Central memory CD4-positive, alpha-beta T cell (primary cell): ENCODE results near the gene MEGF11.

Experiments
- DNase-seq: peaks from one replicate; pipeline ENCODE4 v3.0.0; 2022

MEGF11 gene

GRCh38 chr15:66084704-66085103, 168.8 kb downstream of the MEGF11 start:
- no peak for DNase-seq

GRCh38 chr15:66080717-66081398, 172.7 kb downstream of the MEGF11 start:
- no peak for DNase-seq

- no peak for DNase-seq
Measured at GRCh38 chr15:66078929-66079275, 174.6 kb downstream of the MEGF11 start.

- no peak for DNase-seq
Measured at GRCh38 chr15:66078196-66078928, 175.2 kb downstream of the MEGF11 start.

GRCh38 chr15:66077320-66077663, 176.3 kb downstream of the MEGF11 start:
- DNase-seq, result no peak

- no peak for DNase-seq
Measured at GRCh38 chr15:66076591-66077319, 176.8 kb downstream of the MEGF11 start.

GRCh38 chr15:66075947-66076346, 177.6 kb downstream of the MEGF11 start:
- DNase-seq, result no peak

GRCh38 chr15:66072616-66073361, 180.8 kb downstream of the MEGF11 start:
- DNase-seq, result no peak

GRCh38 chr15:66071921-66072295, 181.6 kb downstream of the MEGF11 start:
- no peak for DNase-seq

GRCh38 chr15:66071160-66071920, 182.2 kb downstream of the MEGF11 start:
- DNase-seq, result no peak

- no peak for DNase-seq
Measured at GRCh38 chr15:66070220-66070934, 183.2 kb downstream of the MEGF11 start.

GRCh38 chr15:66069751-66070150, 183.8 kb downstream of the MEGF11 start:
- no peak for DNase-seq

- no peak for DNase-seq
Measured at GRCh38 chr15:66068801-66069200, 184.7 kb downstream of the MEGF11 start.

- DNase-seq, result no peak
Measured at GRCh38 chr15:66067687-66068086, 185.9 kb downstream of the MEGF11 start.

GRCh38 chr15:66066481-66066880, 187.1 kb downstream of the MEGF11 start:
- no peak for DNase-seq

- DNase-seq, result no peak
Measured at GRCh38 chr15:66066005-66066404, 187.5 kb downstream of the MEGF11 start.

- DNase-seq, result no peak
Measured at GRCh38 chr15:66065325-66065724, 188.2 kb downstream of the MEGF11 start.

- no peak for DNase-seq
Measured at GRCh38 chr15:66063147-66063546, 190.4 kb downstream of the MEGF11 start.

GRCh38 chr15:66057089-66057488, 196.5 kb downstream of the MEGF11 start:
- DNase-seq, result no peak

- no peak for DNase-seq
Measured at GRCh38 chr15:66053991-66054390, 199.6 kb downstream of the MEGF11 start.

GRCh38 chr15:66051833-66052232, 201.7 kb downstream of the MEGF11 start:
- DNase-seq, result no peak

GRCh38 chr15:66050264-66050663, 203.3 kb downstream of the MEGF11 start:
- no peak for DNase-seq
